Activated CD4-positive, alpha-beta T cell treated with anti-CD3 and anti-CD28 coated beads, Interleukin-2, amount 50 U/mL, for 16 hours (primary cell): ENCODE data around the gene ZNF799.
"Not testable (repeated sequence)": the region's sequence is repeated elsewhere in the genome, so short reads cannot be mapped to it uniquely, and the experiment has no call there.

Source experiments
- DNase-seq: peaks from one replicate; pipeline ENCODE4 v3.0.0-alpha.2; 2020

Gene ZNF799

GRCh38 chr19:12400633-12401502 is at the start of gene ZNF799:
Gene ZNF799, minus strand, starts transcription at chr19:12401271. Its CDS starts 201 bp downstream, at chr19:12401070.
- DNase-seq: peak; percentile 90

GRCh38 chr19:12450844-12451243 is 49.8 kb upstream of the ZNF799 start:
- no peak for DNase-seq

GRCh38 chr19:12448808-12449207 is 47.7 kb upstream of the ZNF799 start:
- no peak for DNase-seq

DNA sequence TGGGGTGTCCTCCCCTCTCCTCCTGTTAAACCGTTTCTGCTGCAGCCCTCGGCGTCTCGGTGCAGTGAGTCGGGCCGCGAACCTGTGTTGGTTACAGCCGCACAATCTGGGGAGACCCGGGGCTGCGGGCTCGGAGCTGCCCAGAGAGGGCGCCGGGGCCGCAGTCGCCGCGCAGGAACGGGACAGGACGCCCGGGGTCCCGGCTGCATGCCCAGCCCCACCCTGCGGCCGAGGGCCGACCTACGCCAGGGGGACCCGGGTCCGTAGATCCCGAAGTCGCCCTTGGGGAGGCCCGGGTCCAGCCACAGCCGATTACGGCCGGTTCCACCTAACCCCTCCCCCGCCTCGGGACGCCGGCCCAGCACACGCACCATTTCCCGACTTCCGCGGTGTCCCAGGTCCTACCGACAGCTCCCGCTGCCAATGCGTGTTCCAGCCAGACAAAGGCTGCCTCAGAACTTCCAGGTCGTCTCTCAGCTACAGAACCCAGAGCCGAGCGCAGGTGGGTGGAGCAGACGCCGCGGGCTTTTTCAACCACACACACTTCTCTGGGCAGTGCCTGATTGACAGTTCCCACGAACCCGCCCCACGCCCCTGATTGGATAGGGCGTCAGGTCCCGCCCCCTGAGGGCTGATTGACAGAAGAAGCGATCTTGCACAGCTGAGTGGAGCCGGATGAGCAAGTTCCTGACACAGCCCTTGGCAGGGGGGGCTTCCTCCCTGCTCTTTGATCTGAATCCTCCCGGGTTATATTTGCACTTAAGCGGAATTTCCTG is 39.7 kb upstream of the ZNF799 start, which contains the start of gene ZNF443:
TSS of gene ZNF443 (minus strand) at position 481 of the 776 bp plus-strand sequence. CDS start at position 374, 107 bp downstream.
- DNase-seq: peak; percentile 98

DNA sequence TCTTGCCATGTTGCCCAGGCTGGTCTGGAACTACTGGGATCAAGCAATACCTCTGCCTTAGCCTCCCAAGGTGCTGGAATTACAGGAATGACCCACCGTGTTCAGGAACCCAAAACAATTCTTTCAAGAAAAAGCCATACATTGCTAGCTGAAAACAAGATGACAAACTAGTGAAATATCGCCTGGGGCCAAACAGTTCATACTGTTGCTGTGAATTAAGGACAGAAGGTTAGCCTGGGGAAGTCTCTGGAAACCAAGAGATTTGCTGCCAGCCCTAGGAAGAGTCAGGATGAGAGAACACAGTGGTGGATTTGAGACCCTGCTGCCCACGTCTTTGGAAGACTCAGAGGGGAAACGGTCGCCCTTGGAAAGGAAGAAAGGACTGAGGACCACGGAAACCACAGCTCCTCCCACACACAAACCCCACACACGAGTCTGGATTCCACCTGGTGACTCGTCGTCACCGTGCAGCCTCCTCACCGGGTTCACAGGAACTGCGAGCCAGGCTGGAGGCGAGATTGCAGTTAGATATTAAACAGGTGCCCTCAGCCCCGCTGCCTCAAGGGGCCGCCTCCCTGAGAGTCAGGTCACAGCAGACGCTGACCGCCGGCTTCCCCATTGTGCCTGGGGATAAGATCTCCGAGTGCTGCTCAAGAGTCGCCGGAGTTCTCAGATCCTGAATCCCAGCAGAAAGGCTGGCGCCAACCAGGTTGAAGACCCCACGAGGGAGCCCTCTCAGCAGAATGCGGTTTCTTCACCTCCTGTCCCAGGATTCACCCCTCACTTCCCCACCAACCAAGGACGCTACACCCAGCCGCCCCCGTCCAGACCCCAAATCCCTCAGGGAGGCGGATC is 38.8 kb upstream of the ZNF799 start:
- DNase-seq: peak; percentile 32

DNA sequence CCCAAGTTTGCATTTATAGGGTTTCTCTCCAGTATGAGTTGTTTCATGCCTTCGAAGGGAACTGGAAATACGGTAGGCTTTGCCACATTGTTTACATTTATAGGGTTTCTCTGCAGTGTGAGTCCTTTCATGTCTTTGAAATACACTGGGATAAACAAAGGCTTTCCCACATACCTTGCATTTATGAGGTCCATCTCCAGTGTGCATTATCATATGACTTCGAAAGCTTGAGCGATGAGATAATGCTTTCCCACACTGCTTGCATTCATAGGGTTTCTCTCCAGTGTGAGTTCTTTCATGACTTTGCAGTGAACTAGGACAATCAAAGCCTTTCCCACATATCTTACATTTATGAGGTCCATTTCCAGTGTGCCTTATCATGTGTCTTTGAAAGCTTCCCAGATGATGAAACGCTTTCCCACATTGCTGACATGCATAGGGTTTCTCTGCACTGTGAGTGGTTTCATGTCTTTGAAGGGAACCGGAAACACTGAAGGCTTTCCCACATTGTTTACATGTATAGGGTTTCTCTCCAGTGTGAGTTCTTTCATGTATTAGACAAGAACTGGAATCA is 29.7 kb upstream of the ZNF799 start:
- DNase-seq: not testable (repeated sequence)

- DNase-seq: no peak
Observed at GRCh38 chr19:12425888-12426274, 24.8 kb upstream of the ZNF799 start.

DNA sequence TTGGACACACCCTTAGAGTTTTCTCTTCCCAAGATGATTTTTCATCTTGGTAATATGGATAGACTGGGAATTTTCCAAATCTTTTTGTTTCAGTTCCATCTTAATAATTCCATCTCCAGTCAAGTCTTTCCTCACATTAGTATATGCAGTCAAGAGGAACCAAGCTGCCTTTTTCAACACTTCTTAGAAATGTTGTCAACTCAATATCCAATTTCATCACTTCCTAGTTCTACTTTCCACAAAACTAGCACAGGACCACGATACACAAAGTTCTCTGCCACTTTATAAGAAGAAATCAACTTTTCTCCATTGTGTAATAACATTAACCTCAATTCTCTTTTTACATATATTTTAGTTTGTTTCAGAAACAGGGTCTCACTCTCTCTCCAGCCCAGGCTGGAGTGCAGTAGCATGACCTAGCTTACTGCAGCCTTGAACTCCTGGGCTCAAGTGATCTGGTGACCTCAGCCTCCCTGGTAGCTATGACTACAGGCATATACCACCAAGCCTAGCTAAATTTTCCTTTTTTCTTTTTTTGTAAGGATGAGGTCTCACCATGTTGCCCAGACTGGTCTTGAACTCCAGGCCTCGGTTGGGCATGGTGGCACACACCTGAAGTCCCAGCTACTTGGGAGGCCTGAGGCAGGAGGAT is 24.3 kb upstream of the ZNF799 start:
- DNase-seq: no peak

GRCh38 chr19:12417273-12417672 is 16.2 kb upstream of the ZNF799 start:
- not testable (repeated sequence) for DNase-seq

DNA sequence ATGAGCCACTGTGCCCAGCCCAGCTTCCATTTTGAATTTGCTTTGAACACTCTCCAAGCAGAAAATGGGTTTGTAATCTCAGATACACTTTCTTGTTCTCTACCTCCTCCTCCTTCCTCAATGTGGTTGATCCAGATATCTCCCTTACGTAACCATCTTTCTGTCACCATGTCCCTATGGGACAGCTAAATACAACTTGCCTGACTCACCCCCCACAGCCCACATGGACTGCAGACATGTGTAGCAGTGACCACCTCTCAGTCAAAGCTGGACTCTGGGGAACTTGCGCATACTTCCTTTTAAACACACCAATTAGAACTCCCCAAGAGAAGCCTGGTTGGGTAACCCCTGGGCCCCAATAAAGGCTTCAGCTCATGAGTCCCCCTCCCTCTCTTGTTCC is 10.8 kb upstream of the ZNF799 start:
- no peak for DNase-seq

DNA sequence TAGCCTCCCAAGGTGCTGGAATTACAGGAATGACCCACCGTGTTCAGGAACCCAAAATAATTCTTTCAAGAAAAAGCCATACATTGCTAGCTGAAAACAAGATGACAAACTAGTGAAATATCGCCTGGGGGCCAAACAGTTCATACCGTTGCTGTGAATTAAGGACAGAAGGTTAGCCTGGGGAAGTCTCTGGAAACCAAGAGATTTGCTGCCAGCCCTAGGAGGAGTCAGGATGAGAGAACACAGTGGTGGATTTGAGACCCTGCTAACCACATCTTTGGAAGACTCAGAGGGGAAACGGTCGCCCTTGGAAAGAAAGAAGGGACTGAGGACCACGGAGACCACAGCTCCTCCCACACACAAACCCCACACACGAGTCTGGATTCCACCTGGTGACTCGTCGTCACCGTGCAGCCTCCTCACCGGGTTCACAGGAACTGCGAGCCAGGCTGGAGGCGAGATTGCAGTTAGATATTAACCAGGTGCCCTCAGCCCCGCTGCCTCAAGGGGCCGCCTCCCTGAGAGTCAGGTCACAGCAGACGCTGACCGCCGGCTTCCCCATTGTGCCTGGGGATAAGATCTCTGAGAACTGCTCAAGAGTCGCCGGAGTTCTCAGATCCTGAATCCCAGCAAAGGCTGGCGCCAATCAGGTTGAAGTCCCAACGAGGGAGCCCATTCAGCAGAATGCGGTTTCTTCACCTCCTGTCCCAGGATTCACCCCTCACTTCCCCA is 1.0 kb downstream of the ZNF799 start:
- not testable (repeated sequence) for DNase-seq

DNA sequence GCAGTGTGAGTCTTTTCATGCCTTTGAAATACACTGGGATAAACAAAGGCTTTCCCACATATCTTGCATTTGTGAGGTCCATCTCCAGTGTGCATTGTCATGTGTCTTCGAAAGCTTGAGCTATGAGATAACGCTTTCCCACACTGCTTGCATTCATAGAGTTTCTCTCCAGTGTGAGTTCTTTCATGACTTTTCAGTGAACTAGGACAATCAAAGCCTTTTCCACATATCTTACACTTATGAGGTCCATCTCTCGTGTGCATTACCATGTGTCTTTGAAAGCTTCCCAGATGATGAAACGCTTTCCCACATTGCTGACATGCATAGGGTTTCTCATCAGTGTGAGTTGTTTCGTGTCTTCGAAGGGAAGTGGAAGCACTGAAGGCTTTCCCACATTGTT is 9.9 kb downstream of the ZNF799 start:
- not testable (repeated sequence) for DNase-seq

DNA sequence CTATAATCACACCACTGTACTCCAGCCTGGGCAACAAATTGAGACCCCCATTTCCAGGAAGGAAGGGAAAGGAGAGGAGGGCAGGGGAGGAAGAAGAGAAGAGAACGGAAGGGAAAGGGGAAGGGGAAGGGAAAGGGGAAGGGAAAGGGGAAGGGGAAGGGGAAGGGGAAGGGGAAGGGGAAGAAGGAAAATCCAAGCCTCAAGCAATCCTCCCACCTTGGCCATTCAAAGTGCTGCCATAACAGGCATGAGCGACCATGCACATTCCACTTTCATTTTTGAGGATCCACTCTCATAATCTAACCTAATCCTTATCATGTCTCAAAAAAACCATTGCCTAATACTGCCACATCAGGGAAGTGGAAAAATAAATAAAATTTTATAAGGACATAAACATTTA is 14.7 kb downstream of the ZNF799 start:
- not testable (repeated sequence) for DNase-seq

DNA sequence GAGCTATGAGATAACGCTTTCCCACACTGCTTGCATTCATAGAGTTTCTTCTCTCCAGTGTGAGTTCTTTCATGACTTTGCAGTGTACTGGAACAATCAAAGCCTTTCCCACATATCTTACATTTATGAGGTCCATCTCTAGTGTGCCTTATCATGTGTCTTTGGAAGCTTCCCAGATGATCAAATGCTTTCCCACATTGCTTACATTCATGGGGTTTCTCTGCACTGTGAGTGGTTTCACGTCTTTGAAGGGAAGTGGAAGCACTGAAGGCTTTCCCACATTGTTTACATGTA is 20.7 kb downstream of the ZNF799 start:
- DNase-seq: no peak

DNA sequence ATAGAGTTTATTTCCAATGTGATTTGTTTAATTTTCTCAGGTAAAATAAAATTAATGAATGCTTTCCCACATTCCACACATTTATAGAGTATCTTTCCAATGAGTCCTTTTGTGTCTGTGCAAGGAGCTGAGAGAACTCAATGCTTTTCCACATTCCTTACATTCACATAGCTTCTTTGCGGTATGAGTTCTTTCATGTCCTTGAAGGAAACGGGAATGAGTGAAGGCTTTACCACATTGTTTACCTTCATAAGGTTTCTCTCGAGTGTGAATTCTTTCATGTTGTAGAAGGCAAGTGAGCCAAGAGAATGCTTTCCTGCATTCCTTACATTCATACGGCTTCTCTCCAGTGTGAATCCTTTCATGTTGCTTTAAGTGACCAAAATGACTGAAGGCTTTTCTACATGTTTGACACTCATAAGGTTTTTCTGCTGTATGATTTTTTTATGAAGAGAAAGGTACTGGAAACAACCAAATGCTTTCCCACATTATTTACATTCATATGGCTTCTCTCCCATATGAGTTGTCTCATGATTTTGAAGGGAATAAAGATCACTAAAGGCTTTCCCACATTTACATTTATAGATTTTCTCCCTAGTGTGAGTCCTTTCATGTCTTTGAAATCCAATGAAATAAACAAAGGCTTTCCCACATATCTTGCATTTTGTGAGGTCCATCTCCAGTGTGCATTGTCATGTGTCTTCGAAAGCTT is 21.2 kb downstream of the ZNF799 start:
- DNase-seq: no peak

- no peak for DNase-seq
Observed at GRCh38 chr19:12374026-12374425, 27.0 kb downstream of the ZNF799 start.

- peak; percentile 72 for DNase-seq
Observed at GRCh38 chr19:12365236-12366162, 35.6 kb downstream of the ZNF799 start, which contains the start of gene ZNF442. Gene ZNF442, minus strand, starts transcription at chr19:12365683. Its CDS starts 2,052 bp downstream, at chr19:12363631.

DNA sequence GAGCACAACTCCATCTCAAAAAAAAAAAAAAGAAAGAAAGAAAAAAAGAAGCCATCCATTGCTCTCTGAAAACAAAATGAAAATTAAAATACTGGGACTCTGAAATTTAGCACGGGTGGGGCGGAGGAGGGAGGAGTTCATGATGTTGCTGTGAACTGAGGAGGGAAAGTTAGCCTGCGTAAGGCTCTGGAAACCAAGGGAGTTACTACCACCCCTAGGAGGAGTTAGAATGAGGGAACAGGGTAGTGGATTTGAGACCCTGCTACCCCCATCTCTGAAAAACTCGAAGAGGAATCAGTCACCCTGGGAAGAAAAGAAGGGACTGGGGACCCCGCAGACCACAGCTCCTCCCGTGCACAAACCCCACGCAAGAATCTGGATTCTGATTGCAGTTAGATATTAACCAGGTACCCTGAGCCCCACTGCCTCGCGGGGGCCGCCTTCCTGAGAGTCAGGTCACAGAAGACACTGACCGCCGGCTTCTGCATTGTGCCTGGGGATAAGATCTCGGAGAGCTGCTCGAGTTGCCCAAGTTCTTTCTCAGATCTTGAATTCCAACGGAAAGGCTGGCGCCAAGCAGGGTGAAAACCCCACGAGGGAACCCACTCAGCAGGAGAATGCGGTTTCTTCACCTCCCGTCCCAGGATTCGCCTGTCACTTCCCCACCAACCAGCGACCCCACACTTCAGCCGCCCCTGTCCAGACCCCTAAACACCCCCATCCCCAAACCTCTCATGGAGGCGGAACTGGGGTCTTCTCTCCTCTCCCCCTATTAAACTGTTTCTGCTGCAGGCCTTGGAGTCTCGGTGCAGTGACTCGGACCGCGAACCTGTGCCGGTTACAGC is 36.5 kb downstream of the ZNF799 start:
- no peak for DNase-seq
